Uterus (tissue), 2 donors: Measurements from ENCODE around the gene PIH1D1.

Experiments used
- CTCF ChIP-seq, 4 experiments: fragments of 200-600 bp in 2 of 4; fragments of 450-650 bp in 2 of 4; sonication (generic) in 2 of 4; IDR thresholded peaks; one replicate each; pipeline ENCODE4 v1.5.1; 2016 to 2019; ENCODE audit warnings: antibody characterized with exemption in 4 of 4, mild to moderate bottlenecking in 2 of 4, moderate library complexity in 1 of 4
- POLR2A ChIP-seq, 2 donors: fragments of 450-650 bp; IDR thresholded peaks; one replicate each; pipeline ENCODE4 v1.6.1; 2016; ENCODE audit warnings: antibody characterized with exemption in 2 of 2, mild to moderate bottlenecking in 1 of 2, moderate library complexity in 1 of 2

GRCh38 chr19:49436381-49437017, 15.1 kb downstream of the PIH1D1 start:
- no peak for TF ChIP-seq CTCF (IDR thresholded peaks at IDR 0.05)
- no peak for TF ChIP-seq POLR2A (IDR thresholded peaks at IDR 0.05)
